Renal pelvis (tissue), 3 donors: ENCODE measurements around the gene ZNF136. TPM values are rescaled to one million over a fixed set of nuclear protein-coding genes. Genes with fewer than 3 reads are reported as not detected.

Experiments
- polyA plus RNA-seq, 3 donors: library from polyadenylated mRNA; unstranded; fragments of 120-200 nt; gene quantifications; one replicate each; pipeline ENCODE4 v1.2.1, GENCODE V29; 2013; ENCODE audit not compliant: insufficient read length in 3 of 3

ZNF136 gene
- polyA plus RNA-seq, 3 donors = 13.5 to 19.5 (median 17.1) TPM

Other genes starting within 250 kb of the ZNF136 start
- 10 to 100 TPM; 13.1 to 26.0 (median 21.1) TPM for gene ZNF700, start 238.0 kb upstream of the ZNF136 start, polyA plus RNA-seq
- gene ZNF763, start 198.1 kb upstream of the ZNF136 start, polyA plus RNA-seq = 10 to 100 TPM in 2 of 3 donors, 1 to 10 TPM in 1; 6.4 to 11.2 (median 10.8) TPM
- 10 to 100 TPM; 14.2 to 24.8 (median 17.7) TPM for gene ZNF433, start 127.4 kb upstream of the ZNF136 start, polyA plus RNA-seq
- 1 to 10 TPM; 1.1 to 3.1 (median 2.4) TPM for gene ZNF878, start 110.1 kb upstream of the ZNF136 start, polyA plus RNA-seq
- 10 to 100 TPM; 25.1 to 32.8 (median 26.5) TPM for gene ZNF844, start 98.4 kb upstream of the ZNF136 start, polyA plus RNA-seq
- 10 to 100 TPM in 1 of 3 donors, 1 to 10 TPM in 2; 6.1 to 10.7 (median 7.8) TPM for gene ZNF20, start 22.7 kb upstream of the ZNF136 start, polyA plus RNA-seq
- gene ZNF625, start 6.4 kb upstream of the ZNF136 start, polyA plus RNA-seq = 10 to 100 TPM; 13.3 to 18.6 (median 14.4) TPM
- gene ZNF44, start 131.8 kb downstream of the ZNF136 start, polyA plus RNA-seq = 10 to 100 TPM; 43.6 to 70.9 (median 54.3) TPM
- gene ZNF563, start 170.5 kb downstream of the ZNF136 start, polyA plus RNA-seq = 1 to 10 TPM; 3.6 to 5.1 (median 4.2) TPM
- gene ZNF442, start 202.6 kb downstream of the ZNF136 start, polyA plus RNA-seq = 1 to 10 TPM; 5.7 to 6.4 (median 6.1) TPM
- gene ZNF799, start 238.2 kb downstream of the ZNF136 start, polyA plus RNA-seq = 1 to 10 TPM; 6.7 to 8.4 (median 7.6) TPM